ENCODE results near the gene LHPP.
"Not testable (repeated sequence)": the region's sequence is repeated elsewhere in the genome, so short reads cannot be mapped to it uniquely, and the experiment has no call there.

Gene LHPP

DNA sequence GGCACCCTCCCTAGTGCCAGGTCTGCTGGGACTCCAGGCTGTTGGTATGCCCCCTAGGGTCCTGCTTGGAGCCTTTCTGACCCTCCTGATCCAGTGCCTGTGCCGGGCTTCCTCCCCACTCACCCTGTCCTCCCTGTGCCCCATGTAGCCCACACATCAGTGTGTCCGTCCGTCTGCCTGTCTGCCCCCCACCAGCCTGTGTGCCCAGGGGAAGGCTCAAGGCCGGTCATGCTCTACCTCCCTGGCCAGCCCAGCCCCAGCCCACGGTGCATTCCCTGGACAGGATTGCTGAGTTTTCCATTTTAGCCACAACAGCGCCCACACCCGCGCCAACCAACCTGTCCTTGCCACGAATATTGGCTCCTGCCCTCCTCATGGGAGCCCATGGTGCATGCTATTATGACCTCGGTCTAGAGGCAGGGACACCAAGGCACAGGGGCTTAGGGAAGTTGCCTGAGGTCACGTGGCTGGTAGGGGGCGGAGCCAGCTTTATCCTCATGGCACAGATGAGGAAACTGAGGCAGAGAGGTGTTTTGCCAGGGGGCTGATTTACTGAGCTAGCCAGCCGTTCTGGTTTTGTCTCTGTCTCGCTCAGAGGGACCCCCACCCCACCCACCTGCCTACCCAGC is 146.6 kb downstream of the LHPP start:
- DNase-seq (ENCODE audit: low spot score), result no peak

DNA sequence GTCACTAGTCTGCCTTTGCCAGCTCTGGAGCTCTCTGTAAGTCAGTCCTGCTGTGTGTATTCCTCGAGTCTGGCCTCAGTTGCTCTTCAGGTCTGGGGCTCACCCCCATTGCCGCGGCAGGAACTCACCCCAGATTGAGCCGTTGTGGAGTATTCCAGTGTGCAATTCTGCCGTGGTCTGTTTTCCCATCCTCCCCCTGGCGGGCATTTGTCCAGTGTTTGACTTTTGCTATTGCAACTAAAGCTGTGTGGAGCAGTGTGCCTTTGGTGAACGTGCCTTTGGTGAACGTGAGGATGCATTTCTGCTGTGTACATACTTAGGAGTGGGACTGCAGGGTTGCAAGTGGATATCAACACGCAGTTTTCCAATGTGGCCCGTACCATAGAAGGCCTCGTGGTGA is 148.1 kb downstream of the LHPP start:
- DNase-seq (ENCODE audit: low spot score), result no peak

DNA sequence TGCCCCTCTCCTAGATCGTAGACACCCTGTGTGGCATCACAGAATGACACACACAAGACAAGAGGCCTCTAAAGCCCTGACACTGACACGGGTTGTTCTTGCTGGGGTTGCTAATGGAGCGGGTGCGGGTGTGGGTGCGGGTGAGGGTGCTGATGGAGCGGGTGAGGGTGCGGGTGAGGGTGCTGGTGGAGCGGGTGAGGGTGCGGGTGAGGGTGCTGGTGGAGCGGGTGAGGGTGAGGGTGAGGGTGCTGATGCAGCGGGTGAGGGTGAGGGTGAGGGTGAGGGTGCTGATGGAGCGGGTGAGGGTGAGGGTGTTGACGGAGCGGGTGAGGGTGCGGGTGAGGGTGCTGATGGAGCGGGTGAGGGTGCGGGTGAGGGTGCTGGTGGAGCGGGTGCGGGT is 148.6 kb downstream of the LHPP start:
- not testable (repeated sequence) for DNase-seq (ENCODE audit: low spot score)

DNA sequence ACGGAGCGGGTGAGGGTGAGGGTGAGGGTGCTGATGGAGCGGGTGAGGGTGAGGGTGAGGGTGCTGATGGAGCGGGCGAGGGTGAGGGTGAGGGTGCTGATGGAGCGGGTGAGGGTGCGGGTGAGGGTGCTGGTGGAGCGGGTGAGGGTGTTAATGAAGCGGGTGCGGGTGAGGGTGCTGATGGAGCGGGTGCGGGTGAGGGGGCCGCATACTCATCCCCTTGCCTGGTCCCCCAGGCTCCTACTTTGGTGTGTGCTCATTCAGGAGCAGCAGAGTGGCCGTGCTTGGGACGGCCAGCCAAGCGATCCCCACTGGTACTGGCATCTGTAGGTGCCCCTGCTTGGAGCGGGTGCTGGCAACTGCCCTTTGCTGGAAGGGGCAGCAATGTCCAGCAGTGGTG is 149.2 kb downstream of the LHPP start:
- DNase-seq (ENCODE audit: low spot score), result not testable (repeated sequence)

DNA sequence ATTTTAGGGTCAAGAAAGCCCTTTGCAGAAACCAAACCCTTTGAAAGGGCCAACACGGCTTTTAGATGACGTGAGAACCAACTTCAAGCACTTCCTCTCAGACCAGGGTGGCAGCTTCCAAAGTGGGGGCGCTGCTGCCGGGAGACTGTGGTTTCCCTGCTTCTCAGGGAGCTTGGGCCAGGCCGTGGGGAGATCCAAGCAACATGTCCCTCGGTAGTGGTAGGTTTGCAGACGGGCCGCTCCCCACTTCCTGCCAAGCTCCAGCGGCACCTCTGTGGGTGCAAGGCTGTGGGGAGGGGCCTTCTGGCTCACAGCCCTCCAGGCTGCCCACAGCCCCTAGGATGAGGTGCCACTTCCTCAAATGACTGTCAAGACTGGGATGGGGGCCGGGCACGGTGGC is 150.1 kb downstream of the LHPP start:
- DNase-seq (ENCODE audit: low spot score), result no peak

DNA sequence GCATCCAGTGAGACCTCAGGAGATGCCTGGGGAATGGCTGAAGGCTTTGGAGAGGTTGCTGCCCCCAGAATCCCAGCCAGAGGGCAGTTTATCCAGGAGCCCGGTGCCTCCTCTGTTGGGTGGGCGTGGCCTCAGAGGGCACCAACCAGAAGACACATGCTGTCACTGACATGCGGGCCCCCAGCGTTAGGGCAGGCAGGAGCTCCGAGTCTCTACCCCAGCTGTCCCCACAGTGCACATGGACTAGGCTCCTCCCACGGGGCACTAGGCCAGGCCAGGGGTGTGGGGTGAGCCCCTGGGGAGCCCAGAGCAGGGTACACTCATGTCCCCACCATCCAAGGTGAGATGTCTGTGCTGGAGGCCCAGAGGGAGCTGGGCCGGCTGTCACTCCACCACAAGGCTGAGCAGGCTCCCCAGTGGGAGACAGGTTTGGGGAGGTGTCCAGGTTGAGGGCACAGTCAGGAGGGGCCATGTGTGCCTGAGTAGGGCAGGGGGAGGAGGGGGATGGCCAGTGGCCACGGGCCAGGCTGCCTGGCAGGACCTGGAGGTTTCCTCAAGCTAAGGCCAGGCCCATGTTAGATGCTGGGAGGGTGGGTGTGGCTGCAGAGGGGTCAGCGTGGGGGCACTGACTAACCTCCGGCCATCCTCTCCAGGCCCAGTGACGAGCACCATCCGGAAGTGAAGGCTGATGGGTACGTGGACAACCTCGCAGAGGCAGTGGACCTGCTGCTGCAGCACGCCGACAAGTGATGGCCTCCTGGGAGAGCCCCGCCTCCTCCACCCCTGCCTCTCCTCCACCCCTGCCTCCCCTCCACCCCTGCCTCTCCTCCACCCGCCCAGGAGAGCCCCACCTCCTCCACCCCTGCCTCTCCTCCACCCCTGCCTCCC is 151.2 kb downstream of the LHPP start:
- DNase-seq (ENCODE audit: low spot score), result no peak

DNA sequence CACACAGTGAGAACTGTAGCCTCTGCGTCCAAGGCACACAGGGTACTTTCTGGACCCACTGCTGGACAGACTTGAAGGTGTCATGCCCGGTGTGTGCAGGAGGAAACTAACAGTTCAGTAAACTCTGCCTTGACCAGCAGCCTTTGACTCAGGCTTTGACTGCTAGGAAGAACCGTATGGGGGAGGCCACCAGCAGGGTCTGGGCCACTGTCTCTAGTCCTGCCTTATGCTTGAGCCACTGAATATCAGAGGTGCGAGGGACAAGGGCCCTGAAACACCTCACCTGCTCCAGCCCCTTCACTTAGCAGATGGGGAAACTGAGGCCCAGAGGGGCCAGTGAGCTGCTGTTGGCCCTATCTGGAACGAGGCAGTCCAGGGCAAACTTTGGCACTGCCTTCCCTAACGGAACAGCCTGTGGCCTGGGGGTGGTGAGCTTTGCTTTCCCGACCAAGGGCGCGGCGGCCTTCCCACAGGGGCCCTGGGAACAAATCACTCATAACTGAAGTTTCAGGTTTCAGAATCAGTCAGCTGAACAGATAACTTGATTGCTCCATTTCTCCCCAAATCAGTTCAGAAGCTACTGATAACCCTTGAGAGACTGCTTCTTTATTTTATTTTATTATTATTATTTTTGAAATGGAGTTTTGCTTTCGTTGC is 152.5 kb downstream of the LHPP start:
- DNase-seq (ENCODE audit: low spot score), result no peak

DNA sequence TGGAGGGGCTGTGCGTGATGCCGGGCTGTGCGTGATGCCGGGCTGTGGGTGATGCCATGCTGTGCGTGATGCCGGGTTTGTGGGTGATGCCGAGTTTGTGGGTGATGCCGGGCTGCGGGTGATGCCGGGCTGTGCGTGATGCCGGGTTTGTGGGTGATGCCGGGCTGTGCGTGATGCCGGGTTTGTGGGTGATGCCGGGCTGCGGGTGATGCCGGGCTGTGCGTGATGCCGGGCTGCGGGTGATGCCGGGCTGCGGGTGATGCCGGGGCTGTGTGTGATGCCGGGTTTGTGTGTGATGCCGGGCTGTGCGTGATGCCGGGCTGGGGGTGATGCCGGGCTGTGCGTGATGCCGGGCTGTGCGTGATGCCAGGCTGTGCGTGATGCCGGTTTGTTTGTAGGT is 153.6 kb downstream of the LHPP start:
- DNase-seq (ENCODE audit: low spot score), result no peak

DNA sequence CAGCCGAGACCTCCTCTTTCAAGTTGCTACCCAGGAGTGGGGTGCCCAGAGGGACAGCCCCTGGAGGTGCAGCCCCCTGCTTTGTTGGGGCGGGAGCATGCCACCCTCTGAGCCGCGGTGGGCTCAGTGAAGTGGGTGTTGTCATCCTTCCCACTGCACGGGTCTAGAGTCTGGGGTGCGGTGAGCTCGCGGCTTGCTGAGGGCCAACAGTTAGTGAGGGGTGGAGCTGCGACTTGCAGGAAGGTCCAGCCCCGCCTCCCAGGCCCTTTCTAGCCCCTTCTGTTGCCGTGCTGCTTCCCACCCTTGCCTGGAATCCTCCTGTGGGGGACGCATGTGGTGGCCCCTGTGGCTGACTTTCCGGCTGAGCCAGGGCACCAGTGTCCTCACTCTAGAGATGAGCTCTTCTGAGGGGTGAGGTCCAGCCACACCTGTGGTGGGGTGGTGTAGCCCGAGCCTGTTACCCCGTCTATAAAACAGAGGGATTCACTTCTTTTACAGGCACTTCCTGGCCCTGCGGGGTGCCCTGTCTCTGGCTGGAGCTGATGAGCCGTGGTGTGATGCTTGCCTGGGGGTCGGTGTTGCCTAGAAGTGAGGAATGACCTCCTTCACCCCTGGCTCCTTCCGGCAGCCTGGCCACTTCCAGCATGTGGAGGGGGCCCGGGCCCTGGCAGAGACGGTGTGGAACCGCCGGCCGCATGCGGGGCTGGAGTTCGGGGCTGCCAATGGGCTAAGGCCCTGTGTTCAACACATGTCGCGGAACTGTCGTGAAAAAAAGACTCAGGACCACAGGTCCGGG is 154.6 kb downstream of the LHPP start:
- DNase-seq (ENCODE audit: low spot score), result no peak

DNA sequence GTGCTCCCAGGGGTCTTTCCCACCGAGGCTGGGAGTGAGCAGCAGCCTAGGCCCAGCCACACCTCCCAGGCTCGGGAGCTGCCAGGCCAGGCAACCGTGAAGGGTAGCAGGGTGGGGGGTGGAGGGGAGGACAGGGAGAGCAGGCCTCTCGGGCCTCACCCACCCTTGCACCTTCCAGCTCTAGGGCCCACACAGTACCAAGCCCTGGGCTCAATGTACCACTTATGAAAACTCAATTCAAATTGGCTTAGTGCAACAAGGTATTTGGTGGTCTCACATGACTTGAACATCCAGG is 155.2 kb downstream of the LHPP start:
- no peak for DNase-seq (ENCODE audit: low spot score)

DNA sequence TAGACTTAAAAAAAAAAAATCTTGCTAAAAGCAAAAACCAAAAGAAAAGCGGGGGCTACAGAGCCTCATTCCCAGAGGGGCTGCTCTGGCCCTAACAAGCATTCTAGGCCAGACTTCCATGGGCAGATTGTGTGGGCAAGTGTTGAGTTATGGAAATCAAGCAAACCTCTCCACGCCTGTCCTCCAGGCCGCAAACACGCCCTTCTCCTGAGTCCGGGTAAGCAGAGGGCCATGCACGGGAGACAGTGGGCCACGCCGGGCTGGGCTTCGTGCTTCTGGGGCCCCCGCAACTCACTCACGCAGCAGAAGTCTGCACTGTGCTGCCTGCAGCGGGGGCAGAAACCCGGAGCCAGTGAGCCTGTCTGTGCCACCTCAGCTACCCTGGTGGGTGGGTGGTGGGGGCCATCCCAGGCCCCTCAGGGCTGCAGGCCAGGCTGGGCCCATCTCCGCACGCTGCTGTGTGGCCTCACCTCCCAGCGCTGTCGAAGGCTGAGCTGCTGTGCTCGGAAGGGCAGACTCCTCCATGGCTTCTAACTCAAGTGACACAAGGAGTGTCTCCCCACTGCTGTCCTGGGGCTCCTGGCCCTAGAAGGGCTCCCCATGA is 156.9 kb downstream of the LHPP start:
- no peak for DNase-seq (ENCODE audit: low spot score)

DNA sequence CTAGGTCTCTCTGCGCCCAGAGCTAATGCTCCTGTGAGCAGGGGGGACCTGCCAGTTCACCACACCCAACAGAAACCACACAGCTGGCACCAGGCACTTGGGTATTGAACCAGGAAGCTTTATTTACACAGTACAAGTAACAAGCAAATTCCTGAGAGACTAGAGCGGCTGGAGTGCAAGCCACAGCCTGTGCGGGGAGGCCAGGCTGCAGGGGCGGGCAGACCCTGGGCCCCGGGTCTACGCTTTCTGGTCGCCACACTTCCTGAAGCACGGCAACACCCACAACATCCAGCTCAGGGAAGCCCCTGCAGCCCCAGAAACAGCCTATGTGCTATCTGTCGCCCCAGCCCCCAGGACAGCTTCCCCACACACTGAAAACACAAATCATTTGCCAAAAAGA is 157.6 kb downstream of the LHPP start:
- no peak for DNase-seq (ENCODE audit: low spot score)

DNA sequence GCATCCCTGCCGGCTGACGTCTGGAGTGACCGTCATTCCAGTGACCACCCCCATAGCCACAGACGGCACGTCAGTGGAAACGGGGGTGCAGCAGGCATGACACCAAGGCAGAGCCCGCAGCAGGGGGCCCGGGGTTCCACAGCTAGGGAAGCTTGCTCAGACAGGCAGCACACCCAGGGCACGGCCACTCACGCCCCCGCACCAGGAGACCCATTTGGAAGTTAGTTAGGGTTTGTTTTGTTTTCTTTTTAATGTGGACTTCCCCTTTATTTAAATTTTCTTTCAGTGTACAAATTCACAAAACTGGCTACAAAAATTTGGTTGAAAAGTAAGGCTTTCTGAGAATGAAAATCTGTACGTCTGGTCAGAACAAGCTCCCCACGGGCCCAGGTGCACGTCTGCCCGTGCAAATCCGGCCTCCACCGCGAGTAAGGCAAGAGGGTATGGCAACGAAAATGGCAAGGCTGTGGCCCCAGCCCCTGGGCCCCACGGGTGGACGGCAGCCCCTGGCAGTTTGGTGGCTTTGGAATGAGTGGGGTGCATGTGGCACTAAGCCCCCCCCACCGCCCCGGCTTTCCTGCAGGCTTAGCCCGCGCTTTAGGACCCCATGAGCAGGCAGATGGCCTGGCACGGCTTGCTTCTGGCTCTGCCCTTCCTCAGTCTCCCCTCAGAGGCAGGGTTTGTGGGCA is 158.3 kb downstream of the LHPP start:
- no peak for DNase-seq (ENCODE audit: low spot score)

DNA sequence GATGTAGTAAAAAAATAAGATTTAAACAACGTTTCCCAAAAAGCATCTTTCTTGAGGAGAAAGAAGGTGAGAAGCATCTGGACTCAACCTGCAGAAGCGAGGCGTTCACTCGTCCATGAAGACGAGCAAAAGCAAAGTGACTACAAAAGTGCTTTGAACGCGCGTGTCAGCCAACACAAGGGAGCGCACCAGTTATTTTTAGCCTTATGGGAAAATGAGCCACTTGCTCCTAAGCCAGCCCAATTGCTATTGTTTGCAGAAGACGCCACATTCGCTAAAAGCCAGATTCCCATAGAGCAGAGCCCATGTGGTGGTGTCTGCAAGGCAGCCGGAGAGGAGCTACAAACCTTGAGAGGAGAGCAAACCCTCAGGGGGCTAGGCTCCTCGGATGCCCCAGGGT is 160.0 kb downstream of the LHPP start:
- DNase-seq (ENCODE audit: low spot score), result no peak

DNA sequence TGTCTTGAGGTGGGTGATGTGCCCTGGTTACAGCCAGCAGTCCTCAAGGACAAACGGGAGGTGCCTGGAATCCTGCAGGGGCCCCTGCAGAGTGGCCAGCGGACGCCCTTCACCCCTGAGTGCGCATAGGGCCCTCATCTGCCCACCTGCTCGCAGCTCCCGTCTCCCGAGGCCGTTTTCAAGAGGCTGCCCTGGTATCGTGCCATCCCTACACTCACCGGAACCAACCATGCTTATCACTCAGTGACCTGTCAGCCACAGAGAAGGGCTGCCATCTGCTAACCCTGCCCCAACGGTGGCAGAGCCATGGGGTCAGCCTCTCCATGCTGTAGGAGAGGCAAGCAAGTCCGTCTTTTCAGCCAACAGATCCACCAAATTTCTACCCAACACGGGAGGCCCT is 160.5 kb downstream of the LHPP start:
- no peak for DNase-seq (ENCODE audit: low spot score)

DNA sequence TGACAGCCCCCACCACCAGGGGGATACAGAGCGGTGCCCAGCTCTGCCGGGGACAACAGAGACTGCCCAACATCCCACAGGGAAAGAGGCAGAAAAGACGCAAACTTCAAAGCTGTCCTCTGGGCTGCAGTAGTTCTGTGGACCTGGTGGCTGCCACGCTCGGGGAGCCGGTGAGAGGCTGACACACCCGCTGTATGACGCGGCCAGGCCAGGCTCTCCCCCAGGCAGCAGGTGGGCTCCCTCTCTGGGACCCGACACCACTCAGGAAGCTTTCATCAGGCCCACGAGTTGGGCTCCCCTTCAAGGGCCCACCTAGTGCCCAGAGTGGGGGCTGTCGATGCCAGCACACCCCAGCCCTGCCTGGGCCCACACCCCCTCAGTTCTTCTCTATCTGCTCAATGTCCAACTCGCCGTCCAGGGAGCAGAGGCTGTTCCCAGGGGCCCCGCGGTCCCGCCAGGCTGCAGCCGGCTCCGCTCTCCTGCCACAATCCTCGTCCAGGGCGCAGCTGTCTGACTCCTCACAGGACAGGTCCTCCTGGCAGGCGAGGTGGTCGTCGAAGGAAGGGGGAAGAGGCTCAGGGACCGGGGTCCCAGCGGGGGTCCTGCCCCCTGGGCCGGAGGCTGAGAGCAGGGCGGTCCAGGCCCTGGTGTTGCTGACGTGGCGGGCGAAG is 161.4 kb downstream of the LHPP start:
- DNase-seq (ENCODE audit: low spot score), result no peak

DNA sequence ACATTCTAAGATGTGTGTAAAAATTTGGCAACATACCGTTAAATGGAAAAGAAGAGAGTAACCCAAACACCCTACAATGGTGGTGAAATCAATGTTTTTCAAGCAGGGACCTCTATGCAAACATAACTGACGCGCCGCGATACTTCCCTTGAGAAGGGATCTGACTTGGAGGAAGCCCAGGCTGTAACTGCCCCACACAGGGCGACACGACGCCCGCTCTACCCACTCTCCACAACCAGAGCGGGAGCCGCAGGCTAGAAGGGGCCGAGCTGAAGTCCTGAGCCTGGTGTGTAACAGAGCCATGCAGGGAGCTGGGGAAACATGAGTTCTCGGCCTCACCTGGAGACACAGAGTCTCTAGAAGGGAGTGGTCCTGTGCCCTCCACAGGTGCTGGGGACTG is 162.4 kb downstream of the LHPP start:
- no peak for DNase-seq (ENCODE audit: low spot score)

DNA sequence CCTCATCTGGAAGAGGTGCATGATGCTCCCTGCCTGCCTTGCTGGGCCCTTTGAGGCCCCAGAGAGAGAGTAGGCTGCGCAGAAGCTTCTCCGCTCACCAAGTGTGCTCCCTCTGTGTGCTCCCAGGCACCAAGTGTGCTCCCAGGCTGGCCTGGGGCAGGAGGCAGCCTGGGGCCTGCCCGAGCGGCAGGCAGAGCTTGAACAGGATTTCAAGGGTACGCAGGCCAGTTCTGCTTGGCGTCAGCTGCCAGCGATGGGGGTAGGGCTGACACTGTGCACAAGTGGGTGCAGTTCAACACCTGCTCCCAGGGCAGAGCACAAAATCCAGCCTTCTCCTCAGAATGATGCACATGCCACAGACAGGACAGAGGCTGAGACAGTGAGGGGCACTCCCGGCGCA is 162.8 kb downstream of the LHPP start:
- DNase-seq (ENCODE audit: low spot score), result no peak

DNA sequence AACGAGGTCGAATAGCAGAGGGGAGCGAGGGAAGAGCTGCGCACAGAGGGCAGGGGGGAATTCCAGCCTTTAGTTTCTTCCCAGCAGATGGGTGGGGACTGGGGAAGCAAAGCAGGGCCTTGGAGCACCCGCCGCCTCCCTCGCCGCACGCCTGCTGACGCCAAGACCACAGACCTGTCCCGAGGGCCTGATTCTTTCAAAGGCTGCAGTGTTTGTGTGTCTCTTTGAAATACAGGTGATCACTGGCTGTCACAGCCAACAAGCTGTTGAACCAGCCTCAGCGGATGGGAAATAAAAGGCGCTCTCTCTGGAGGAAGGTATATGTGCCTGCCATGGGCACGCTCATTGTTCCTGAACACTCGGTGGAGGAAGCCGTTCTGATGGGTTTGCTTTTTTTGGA is 163.3 kb downstream of the LHPP start:
- DNase-seq (ENCODE audit: low spot score), result no peak

DNA sequence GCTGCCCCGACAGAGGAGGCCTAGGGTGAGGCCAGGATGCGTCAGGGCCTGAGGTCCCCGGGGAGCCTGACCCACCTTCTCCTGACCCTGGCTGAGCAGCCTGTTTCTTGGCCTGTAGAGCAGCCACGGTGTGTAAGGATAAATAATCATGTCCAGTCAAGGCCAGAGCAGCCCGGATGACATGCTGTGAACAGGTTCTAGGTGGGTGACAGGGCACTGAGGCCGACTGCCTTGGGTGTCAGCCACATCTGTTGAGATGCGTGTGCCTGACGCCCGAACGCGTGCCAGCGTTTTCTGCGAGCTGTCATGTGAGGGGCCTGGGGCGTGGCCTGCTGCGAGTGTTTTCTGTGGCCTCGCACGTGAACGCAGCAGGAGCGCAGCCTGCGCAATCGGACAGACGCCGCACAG is 164.2 kb downstream of the LHPP start:
- DNase-seq (ENCODE audit: low spot score), result no peak

DNA sequence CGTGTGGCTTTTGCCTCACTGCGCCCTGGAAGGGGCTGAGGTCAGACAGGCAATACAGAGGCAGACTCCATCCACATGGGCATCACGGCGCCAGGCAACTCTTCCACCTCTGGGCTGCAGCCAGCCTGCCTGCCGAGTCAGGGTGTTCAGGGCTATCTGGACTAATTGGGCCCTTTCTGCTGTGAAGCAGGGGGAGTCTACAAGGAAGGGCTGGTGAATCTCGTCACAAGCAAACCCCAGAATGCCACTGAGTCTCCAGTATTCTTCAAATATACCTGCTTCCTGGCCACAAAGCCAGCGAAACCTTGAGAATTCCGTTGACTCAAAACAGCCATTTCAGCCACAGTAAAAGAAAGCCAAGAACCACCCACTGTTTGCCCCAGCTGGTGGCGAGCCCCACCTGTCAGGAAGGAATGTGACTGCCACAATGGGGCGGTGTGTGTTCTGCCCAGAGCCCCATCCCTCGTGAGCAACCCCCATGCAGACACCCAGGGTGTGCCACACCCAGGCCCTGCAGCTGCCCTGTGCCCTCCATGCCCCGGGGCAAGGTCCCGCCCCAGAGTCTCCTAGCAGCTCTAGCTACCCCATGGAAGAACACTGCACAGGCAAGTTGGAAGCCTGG is 165.2 kb downstream of the LHPP start:
- no peak for DNase-seq (ENCODE audit: low spot score)
